OCI-LY3 (cell line): ENCODE data around the gene ENPP1.

ENCODE experiments used
- EZH2phosphoT487 ChIP-seq: fragments of 200-600 bp; shearing (Covaris generic); IDR thresholded peaks from 2 replicates; pipeline ENCODE4 v1.6.1; 2018; ENCODE audit warnings: antibody characterized with exemption, mixed run types, low read depth
- TF ChIP-seq, protein P1 (sequence below): fragments of 200-600, 300-600 bp; sonication (generic); IDR thresholded peaks from 2 replicates; pipeline ENCODE4 v1.5.1; 2014; ENCODE audit warnings: antibody characterized with exemption, low read length, low read depth

DNA sequence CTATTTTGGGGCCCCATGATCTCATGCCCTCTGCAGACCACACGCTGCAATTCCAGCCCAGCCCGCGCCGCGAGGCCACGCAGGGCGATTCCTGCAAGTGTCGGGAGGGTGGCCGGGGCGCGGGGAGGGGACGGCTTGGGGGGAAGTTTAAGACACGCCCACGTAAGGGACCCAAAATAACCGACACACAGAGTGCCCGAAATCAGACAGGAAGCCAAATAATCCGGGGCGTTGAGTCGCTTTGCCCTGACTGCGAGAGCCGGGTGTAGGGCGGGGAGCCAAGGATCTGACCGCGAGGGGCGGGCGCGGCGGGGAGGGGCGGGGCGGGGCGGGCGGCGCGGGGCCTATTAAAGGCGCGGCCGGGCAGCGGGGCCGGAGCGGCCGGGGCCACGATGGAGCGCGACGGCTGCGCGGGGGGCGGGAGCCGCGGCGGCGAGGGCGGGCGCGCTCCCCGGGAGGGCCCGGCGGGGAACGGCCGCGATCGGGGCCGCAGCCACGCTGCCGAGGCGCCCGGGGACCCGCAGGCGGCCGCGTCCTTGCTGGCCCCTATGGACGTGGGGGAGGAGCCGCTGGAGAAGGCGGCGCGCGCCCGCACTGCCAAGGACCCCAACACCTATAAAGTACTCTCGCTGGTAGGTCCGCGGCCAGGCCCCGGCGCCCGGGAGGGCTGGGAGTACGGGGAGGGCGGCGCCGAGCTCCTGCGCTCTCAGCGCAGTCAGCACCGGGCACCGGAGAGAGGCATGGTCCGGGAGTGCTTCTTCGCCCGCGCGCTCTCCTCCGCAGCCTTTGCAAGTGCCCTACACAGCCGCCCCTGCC, at the start of gene ENPP1:
- TF ChIP-seq, protein P1, sequence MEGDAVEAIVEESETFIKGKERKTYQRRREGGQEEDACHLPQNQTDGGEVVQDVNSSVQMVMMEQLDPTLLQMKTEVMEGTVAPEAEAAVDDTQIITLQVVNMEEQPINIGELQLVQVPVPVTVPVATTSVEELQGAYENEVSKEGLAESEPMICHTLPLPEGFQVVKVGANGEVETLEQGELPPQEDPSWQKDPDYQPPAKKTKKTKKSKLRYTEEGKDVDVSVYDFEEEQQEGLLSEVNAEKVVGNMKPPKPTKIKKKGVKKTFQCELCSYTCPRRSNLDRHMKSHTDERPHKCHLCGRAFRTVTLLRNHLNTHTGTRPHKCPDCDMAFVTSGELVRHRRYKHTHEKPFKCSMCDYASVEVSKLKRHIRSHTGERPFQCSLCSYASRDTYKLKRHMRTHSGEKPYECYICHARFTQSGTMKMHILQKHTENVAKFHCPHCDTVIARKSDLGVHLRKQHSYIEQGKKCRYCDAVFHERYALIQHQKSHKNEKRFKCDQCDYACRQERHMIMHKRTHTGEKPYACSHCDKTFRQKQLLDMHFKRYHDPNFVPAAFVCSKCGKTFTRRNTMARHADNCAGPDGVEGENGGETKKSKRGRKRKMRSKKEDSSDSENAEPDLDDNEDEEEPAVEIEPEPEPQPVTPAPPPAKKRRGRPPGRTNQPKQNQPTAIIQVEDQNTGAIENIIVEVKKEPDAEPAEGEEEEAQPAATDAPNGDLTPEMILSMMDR = no peak
- no peak for TF ChIP-seq EZH2phosphoT487
